Coronary artery (tissue), 2 donors: ENCODE results near the gene CACNA1E.

ENCODE experiments used
- DNase-seq: peaks from one replicate; pipeline ENCODE4 v3.0.0-alpha.2; 2017; ENCODE audit warnings: low spot score
- H3K27ac ChIP-seq, 2 donors: fragments of 200-600 bp; sonication (generic); one replicate each; pipeline ENCODE4 v1.5.1; 2016 to 2019
- H3K4me3 ChIP-seq: fragments of 200-600 bp; sonication (generic); 2 replicates; pipeline ENCODE4 v1.5.1; 2016; ENCODE audit warnings: mild to moderate bottlenecking, moderate library complexity
- TF ChIP-seq, protein P1 (sequence below): fragments of 200-600 bp; sonication (generic); IDR thresholded peaks from one replicate; pipeline ENCODE4 v1.5.1; 2019; ENCODE audit warnings: antibody characterized with exemption

Gene CACNA1E

GRCh38 chr1:181626279-181626938 lies 143.1 kb downstream of the CACNA1E start:
- Histone ChIP-seq H3K27ac (no peak overlapping the region), H3K4me3 (no peak overlapping the region)
- DNase-seq = no peak
- TF ChIP-seq, protein P1, sequence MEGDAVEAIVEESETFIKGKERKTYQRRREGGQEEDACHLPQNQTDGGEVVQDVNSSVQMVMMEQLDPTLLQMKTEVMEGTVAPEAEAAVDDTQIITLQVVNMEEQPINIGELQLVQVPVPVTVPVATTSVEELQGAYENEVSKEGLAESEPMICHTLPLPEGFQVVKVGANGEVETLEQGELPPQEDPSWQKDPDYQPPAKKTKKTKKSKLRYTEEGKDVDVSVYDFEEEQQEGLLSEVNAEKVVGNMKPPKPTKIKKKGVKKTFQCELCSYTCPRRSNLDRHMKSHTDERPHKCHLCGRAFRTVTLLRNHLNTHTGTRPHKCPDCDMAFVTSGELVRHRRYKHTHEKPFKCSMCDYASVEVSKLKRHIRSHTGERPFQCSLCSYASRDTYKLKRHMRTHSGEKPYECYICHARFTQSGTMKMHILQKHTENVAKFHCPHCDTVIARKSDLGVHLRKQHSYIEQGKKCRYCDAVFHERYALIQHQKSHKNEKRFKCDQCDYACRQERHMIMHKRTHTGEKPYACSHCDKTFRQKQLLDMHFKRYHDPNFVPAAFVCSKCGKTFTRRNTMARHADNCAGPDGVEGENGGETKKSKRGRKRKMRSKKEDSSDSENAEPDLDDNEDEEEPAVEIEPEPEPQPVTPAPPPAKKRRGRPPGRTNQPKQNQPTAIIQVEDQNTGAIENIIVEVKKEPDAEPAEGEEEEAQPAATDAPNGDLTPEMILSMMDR = no peak

GRCh38 chr1:181630398-181630797 lies 147.1 kb downstream of the CACNA1E start:
- H3K4me3 ChIP-seq = no peak overlapping the region
- no peak overlapping the region for H3K27ac ChIP-seq
- TF ChIP-seq, protein P1 = no peak
- no peak for DNase-seq

- DNase-seq = no peak
- Histone ChIP-seq H3K27ac (no peak overlapping the region), H3K4me3 (no peak overlapping the region)
- TF ChIP-seq, protein P1 = no peak
These were observed 147.5 kb downstream of the CACNA1E start for GRCh38 chr1:181630838-181631237.

DNA sequence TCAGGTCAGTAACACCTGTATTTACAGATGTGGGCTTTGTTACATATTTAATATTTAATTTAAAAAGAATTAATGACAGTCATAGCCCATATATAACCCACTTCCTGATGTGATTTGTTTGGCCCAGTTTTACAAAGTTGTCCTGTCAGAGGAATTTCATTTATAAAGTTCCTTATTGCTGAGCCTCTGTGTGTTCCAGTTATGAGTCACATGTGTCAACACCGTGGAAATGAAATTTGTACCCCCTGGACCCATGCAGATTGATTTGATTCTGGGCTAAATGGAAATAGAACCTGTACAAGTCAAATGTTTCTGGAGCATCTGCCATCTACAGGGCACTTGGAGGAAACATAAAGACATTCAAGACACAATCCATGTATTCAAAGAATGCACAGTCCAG lies 149.2 kb downstream of the CACNA1E start:
- H3K4me3 ChIP-seq = no peak overlapping the region
- TF ChIP-seq, protein P1 = no peak
- DNase-seq = no peak
- H3K27ac ChIP-seq = no peak overlapping the region

- DNase-seq = no peak
- Histone ChIP-seq H3K4me3 (no peak overlapping the region), H3K27ac (no peak overlapping the region)
- TF ChIP-seq, protein P1 = no peak
These were observed 149.6 kb downstream of the CACNA1E start for GRCh38 chr1:181632960-181633359.

DNA sequence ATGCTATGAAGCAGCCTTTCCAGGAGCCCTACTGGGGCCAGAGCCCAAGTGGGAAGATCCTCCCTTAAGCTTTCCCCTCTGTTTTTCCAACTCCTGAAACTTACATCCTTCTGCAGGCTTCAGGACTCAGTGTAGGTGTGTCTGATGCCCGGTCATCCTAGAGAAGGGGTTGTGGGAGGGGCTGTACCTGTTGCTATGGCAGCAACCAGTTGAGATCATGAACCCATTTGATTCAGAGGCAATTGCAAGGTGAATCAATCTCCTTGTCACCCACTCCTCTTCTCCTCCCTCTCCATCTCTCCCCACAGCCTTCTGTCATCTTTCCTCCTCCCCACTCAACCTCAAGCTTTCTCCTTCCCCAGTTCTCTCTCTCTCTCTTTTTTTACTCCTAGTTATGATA lies 151.8 kb downstream of the CACNA1E start:
- TF ChIP-seq, protein P1 = no peak
- DNase-seq = no peak

DNA sequence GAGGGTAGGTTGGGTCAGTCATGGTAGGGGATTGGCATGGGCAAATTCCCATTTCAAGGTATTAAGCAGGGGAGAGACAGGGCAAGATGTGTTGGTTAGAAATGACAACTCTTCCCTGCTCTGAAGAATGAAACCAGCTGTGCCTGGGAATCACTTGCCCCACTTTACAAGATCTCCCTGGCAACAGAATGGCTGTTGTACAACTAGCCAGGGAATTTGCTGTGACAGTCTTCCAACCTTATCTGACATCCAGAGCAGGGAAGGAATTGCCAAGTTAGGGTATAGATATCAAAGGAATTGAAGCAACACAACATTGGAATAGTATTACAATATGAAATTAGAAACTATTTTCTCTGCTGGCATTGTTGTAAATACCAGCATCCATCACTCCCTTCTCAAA lies 154.7 kb downstream of the CACNA1E start:
- TF ChIP-seq, protein P1 = no peak
- no peak for DNase-seq
- H3K27ac ChIP-seq = no peak overlapping the region
- H3K4me3 ChIP-seq = no peak overlapping the region

More for the DNA sequence above, 151.8 kb downstream of the CACNA1E start:
- Histone ChIP-seq H3K27ac (no peak overlapping the region), H3K4me3 (no peak overlapping the region)
